Measurements from ENCODE around the gene SLC22A23.

GRCh38 chr6:3277251-3277650 lies 179.6 kb downstream of the SLC22A23 start:
- TF ChIP-seq CTCF (IDR thresholded peaks at IDR 0.05) (no peak), EP300 (IDR thresholded peaks at IDR 0.05) (no peak)
